ENCODE data around the gene OR3A2.
"Not testable (repeated sequence)": the region's sequence is repeated elsewhere in the genome, so short reads cannot be mapped to it uniquely, and the experiment has no call there.

GRCh38 chr17:3241044-3241443, 145.1 kb downstream of the OR3A2 start:
- not testable (repeated sequence) for TF ChIP-seq EZH2 (IDR thresholded peaks at IDR 0.05; ENCODE audit: borderline replicate concordance, low read length); CTCF (IDR thresholded peaks at IDR 0.05; ENCODE audit: low read length)
